Natural killer cell (primary cell): ENCODE results near the gene SLC6A20. TPM values are rescaled to one million over a fixed set of nuclear protein-coding genes. Genes with fewer than 3 reads are reported as not detected.

Experiments used
- ATAC-seq, 3 donors: fragments of 150-1000 bp in 2 of 3; fragments of 200-7000 bp in 1 of 3; cut with Tn5 transposase; 1 replicate in 1 of 3; 2 replicates in 2 of 3; pipeline ENCODE4 v1.10.0; 2021; ENCODE audit warnings: mild to moderate bottlenecking in 2 of 3, moderate library complexity in 2 of 3
- DNase-seq, 2 donors: peaks; one replicate each; pipeline versions ENCODE4 v3.0.0 to v3.0.0-alpha.2; 2013 to 2021; ENCODE audit warnings: mixed read lengths in 1 of 2
- H3K27ac ChIP-seq: one replicate; pipeline ENCODE4 v1.5.1; 2013; ENCODE audit warnings: mild to moderate bottlenecking, low read length
- H3K27me3 ChIP-seq: one replicate; pipeline ENCODE4 v1.6.1; 2013; ENCODE audit warnings: low read length; ENCODE audit not compliant: control insufficient read depth, insufficient read depth
- H3K36me3 ChIP-seq: one replicate; pipeline ENCODE4 v1.6.1; 2013; ENCODE audit warnings: low read length; ENCODE audit not compliant: control insufficient read depth, insufficient read depth
- H3K4me1 ChIP-seq: one replicate; pipeline ENCODE4 v1.6.1; 2013; ENCODE audit warnings: low read length; ENCODE audit not compliant: control insufficient read depth, insufficient read depth
- H3K4me3 ChIP-seq: one replicate; pipeline ENCODE4 v1.5.1; 2013; ENCODE audit warnings: low read length
- H3K9me3 ChIP-seq: one replicate; pipeline ENCODE4 v1.6.1; 2013; ENCODE audit warnings: low read length; ENCODE audit not compliant: control insufficient read depth, insufficient read depth
- H3K27ac Mint-ChIP-seq, 2 donors: one replicate each; pipeline ENCODE4 v1.8.0; 2022; ENCODE audit warnings: mild to moderate bottlenecking in 2 of 2, mixed read lengths in 2 of 2, moderate library complexity in 1 of 2
- H3K27me3 Mint-ChIP-seq, 2 donors: one replicate each; pipeline ENCODE4 v1.8.0; 2022; ENCODE audit warnings: low read depth in 2 of 2, mixed read lengths in 2 of 2
- H3K36me3 Mint-ChIP-seq: one replicate; pipeline ENCODE4 v1.8.0; 2022; ENCODE audit warnings: mixed read lengths
- H3K4me1 Mint-ChIP-seq, 2 donors: one replicate each; pipeline ENCODE4 v1.8.0; 2022; ENCODE audit warnings: mixed read lengths in 2 of 2
- H3K4me3 Mint-ChIP-seq: one replicate; pipeline ENCODE4 v1.8.0; 2022; ENCODE audit warnings: mild to moderate bottlenecking, moderate library complexity, mixed read lengths
- H3K9me3 Mint-ChIP-seq, 2 donors: one replicate each; pipeline ENCODE4 v1.8.0; 2022; ENCODE audit warnings: mixed read lengths in 2 of 2
- WGBS: methylation state at CpG from one replicate; pipeline ENCODE4 v1.1.7; 2013; ENCODE audit warnings: missing lambda C conversion rate; ENCODE audit not compliant: insufficient coverage; 5-methylcytosine and 5-hydroxymethylcytosine counted together
- intact Hi-C: fragments of 100-400 bp; cut with micrococcal nuclease; formaldehyde crosslinking; loops from one replicate; pipeline ENCODE4 v1.14.2; 2022
- total RNA-seq, 4 donors: library from RNA; stranded (reverse); fragments of 120-200 nt in 1 of 4; gene quantifications; one replicate each; pipeline versions ENCODE4 v1.2.3 to v1.2.4, GENCODE V29; 2013 to 2022
- TF ChIP-seq, protein P1 (sequence below): fragments of 200-600 bp; IDR thresholded peaks from one replicate; pipeline ENCODE4 v1.8.0; 2022; ENCODE audit warnings: antibody characterized with exemption

The SLC6A20 gene
- total RNA-seq, 3 donors from 2014 or later (not counting 1 experiment from before 2014, with no cell fraction given), result 0.25 to 1.3 (median 0.70) TPM

DNA sequence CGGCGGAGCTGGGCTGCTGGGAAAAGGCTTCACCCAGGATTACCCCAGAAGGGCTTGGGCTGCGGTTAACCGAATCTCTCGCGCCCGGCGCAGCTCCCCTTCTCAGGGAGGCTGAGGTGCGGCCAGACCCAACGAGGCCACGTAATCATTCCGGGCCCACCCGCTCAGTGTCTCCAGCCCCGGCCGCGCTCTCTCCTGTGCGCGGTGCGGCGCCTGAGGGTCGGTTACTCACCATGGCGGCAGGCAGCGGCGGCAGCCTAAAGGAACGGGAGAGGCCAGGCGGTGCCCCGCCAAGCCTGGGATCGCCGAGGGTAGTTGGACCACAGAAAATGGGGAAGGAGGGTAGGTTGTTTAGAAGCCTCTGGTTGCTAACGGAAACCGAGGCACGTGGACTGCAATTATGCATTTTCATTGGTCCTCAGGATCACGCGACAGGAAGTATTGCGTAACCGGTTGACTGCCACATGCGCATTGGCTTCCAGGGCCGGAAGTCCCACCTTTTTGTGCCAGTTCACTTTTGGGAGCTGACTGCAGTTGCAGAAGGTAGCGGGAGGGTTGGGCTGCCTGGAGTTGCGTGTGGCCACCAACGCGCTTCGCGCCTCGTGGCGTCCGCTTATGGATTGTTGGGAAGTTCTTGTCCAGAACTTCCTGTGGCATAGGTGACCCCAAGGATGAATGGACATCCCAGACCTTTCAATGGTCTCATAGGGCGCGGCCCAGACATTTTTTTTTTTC, 45.6 kb upstream of the SLC6A20 start, which contains the start of gene LZTFL1:
Gene LZTFL1 (minus strand): TSS at position 363 of the 735 bp plus-strand sequence. CDS start 128 bp downstream, at position 235.
- Histone ChIP-seq H3K4me1 (peaks cover 15% of the 10 kb centered on the region), H3K4me3 (peak within 1 kb of the TSS; percentile 77), H3K27ac (peak within 1 kb of the TSS; percentile 81), H3K27me3 (no peaks in the 10 kb centered on the region), H3K9me3 (no peaks in the 10 kb centered on the region), H3K36me3 (no peaks in the 10 kb centered on the region)
- Mint-ChIP-seq H3K9me3 (no peaks in the 10 kb centered on the region), H3K27me3 (no peaks in the 10 kb centered on the region), H3K4me1 (peaks cover 22 to 38% of the 10 kb centered on the region in 2 donors), H3K36me3 (no peaks in the 10 kb centered on the region), H3K27ac (peak within 1 kb of the TSS; percentile 93 to 97), H3K4me3 (peak within 1 kb of the TSS; percentile 96)
- TF ChIP-seq, protein P1, sequence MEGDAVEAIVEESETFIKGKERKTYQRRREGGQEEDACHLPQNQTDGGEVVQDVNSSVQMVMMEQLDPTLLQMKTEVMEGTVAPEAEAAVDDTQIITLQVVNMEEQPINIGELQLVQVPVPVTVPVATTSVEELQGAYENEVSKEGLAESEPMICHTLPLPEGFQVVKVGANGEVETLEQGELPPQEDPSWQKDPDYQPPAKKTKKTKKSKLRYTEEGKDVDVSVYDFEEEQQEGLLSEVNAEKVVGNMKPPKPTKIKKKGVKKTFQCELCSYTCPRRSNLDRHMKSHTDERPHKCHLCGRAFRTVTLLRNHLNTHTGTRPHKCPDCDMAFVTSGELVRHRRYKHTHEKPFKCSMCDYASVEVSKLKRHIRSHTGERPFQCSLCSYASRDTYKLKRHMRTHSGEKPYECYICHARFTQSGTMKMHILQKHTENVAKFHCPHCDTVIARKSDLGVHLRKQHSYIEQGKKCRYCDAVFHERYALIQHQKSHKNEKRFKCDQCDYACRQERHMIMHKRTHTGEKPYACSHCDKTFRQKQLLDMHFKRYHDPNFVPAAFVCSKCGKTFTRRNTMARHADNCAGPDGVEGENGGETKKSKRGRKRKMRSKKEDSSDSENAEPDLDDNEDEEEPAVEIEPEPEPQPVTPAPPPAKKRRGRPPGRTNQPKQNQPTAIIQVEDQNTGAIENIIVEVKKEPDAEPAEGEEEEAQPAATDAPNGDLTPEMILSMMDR, result peak; percentile 5
- ATAC-seq, result peak; percentile 82 to 91 (median 86)
- WGBS, result 4% methylated on average over 49 of the region's 49 CpGs
- intact Hi-C loops, result loop anchor here (1.0 to 10.0 kb wide), 2 partner anchors 87 to 147 kb away; no protein-coding TSS in a partner anchor
- DNase-seq, result peak; percentile 85 to 97

DNA sequence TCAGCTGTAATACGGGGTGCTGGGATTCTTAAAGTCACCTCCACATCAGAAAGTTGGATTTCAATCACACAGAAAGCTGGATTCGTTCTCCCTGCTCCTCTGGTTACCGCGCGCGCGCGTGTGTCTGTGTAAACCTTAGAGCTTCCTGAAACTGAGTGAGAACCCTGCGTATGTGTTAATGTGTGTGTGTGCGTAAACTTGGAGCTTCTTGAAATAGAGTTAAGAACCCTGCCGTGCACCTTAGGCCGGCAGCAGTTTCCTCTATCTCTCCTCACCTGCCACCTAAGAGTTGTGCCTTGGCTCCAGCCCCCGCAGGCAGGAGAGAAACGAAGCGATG, 45.1 kb upstream of the SLC6A20 start:
- no peaks in the 10 kb centered on the region for H3K9me3 ChIP-seq
- peak overlapping the region; percentile 93 to 97 for H3K27ac Mint-ChIP-seq
- TF ChIP-seq, protein P1, result no peak
- H3K4me1 Mint-ChIP-seq, result peaks cover 22 to 38% of the 10 kb centered on the region in 2 donors
- H3K27ac ChIP-seq, result peak overlapping the region; percentile 81
- DNase-seq (no peak), ATAC-seq (peak; percentile 57 to 74 (median 57))
- no peaks in the 10 kb centered on the region for H3K9me3 Mint-ChIP-seq
- no peaks in the 10 kb centered on the region for H3K27me3 ChIP-seq
- H3K4me1 ChIP-seq, result peaks cover 15% of the 10 kb centered on the region
- peak overlapping the region; percentile 77 for H3K4me3 ChIP-seq
- peak overlapping the region; percentile 96 for H3K4me3 Mint-ChIP-seq
- H3K36me3 Mint-ChIP-seq, result no peaks in the 10 kb centered on the region
- H3K36me3 ChIP-seq, result no peaks in the 10 kb centered on the region
- no peaks in the 10 kb centered on the region for H3K27me3 Mint-ChIP-seq
- intact Hi-C loops, result loop anchor here (10.0 kb wide), 1 partner anchor 147 kb away; no protein-coding TSS in a partner anchor
- WGBS, result under 1% methylated on average over 15 of the region's 15 CpGs

DNA sequence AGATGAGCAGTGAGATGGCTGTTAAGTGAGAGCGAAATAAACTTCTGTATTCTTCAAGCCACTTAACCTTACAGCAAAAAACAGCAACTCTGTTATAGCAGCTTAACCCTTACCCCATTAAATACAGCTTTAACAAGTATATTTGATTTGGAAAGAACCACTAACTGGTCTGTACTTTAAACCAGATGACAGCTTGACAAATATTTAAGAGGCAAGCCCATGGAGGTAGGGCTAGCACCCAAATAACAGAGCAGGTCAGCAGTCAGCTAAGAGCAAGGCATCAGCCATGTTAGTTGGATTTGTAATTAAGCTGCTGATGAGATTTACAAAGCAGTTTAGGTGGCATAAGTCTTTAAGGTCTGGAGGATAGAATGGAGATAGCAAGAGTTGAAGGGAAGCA, 42.1 kb upstream of the SLC6A20 start:
- Mint-ChIP-seq H3K27me3 (no peaks in the 10 kb centered on the region), H3K4me1 (peaks cover 15 to 20% of the 10 kb centered on the region in 2 donors), H3K9me3 (no peaks in the 10 kb centered on the region), H3K36me3 (no peaks in the 10 kb centered on the region), H3K4me3 (no peak overlapping the region), H3K27ac (no peak overlapping the region)
- Histone ChIP-seq H3K27ac (no peak overlapping the region), H3K27me3 (no peaks in the 10 kb centered on the region), H3K9me3 (no peaks in the 10 kb centered on the region), H3K36me3 (peaks cover 6% of the 10 kb centered on the region), H3K4me1 (peaks cover 15% of the 10 kb centered on the region), H3K4me3 (no peak overlapping the region)
- 100% methylated on average over 1 of the region's 1 CpG for WGBS
- intact Hi-C loops, result no loop called here
- no peak for ATAC-seq
- TF ChIP-seq, protein P1, result no peak
- DNase-seq, result no peak
